ENCODE data around the gene KRT32.

Gene KRT32

GRCh38 chr17:41505809-41506767 lies 38.9 kb upstream of the KRT32 start:
- no peaks in the 10 kb centered on the region for H4K20me1 ChIP-seq
- H3K4me3 ChIP-seq, result no peak overlapping the region
- peak overlapping the region in 4 of 11 experiments; percentile 3 to 34 (median 12); a peak in 4 of 22 replicates for H3K4me2 ChIP-seq
- peaks cover 7 to 39% (median 17%) of the 10 kb centered on the region in 10 experiments; a peak in 19 of 20 replicates for H3K4me1 ChIP-seq
- no peak overlapping the region for H3K9ac ChIP-seq
- H3K27ac ChIP-seq, result no peak overlapping the region
- H3K9me3 ChIP-seq (replicated peaks in 1 of 11), result no peaks in the 10 kb centered on the region
- no peak for TF ChIP-seq Cebpa-rat (IDR thresholded peaks at IDR 0.05)
- H3K27me3 ChIP-seq, result no peaks in the 10 kb centered on the region
- no peaks in the 10 kb centered on the region for H3K36me3 ChIP-seq

- Histone ChIP-seq H3K4me3 (no peak within 1 kb of the TSS), H3K9me3 (replicated peaks in 1 of 11) (no peaks in the 10 kb centered on the region), H3K4me2 (peak within 1 kb of the TSS in 4 of 11 experiments; percentile 3 to 34 (median 12); a peak in 4 of 22 replicates), H3K27ac (no peak within 1 kb of the TSS), H3K36me3 (no peaks in the 10 kb centered on the region), H3K9ac (no peak within 1 kb of the TSS), H3K4me1 (peaks cover 9 to 44% (median 26%) of the 10 kb centered on the region in 10 experiments), H3K27me3 (no peaks in the 10 kb centered on the region), H4K20me1 (no peaks in the 10 kb centered on the region)
- no peak for TF ChIP-seq Cebpa-rat (IDR thresholded peaks at IDR 0.05)
These were observed 38.0 kb upstream of the KRT32 start, which contains the start of gene KRT13 for GRCh38 chr17:41505007-41505808. Gene KRT13, minus strand, starts transcription at chr17:41505612. Its CDS starts 62 bp downstream, at chr17:41505550.

DNA sequence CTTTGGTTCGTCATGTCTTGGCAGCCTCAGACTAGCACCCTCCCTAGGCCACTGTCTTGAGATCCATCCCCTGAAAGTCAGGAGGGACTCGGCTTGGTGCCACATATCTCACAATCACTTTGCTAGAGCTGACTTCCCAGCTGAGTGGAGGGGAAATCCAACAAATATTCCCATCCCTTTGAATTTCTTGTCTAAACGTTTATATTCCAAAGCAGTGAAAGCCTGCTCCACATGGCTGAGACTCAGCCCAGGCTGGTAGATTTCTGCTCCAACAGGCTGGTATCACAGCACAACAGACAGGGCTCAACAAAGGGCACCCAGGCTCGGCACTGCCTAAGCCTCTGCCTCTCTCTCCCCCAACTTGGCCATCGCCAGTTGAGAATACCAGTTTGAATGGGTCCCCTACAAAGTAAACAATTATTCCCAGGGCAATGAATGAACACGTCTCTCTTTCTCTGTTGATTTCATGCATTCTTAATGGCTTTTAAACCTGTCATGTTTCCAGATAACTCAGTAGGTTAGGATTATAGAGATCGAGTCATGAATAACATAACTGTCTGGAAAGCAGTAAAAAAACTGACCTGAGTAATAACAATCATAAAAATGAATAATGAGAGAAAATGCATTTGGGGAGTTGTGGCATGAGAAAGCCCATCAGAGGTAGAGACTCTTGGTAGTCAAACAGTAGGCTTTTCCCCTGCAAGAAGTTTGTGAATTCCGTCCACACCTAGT lies 37.2 kb upstream of the KRT32 start:
- Histone ChIP-seq H3K9ac (no peak overlapping the region), H3K36me3 (no peaks in the 10 kb centered on the region), H3K9me3 (replicated peaks in 1 of 11) (no peaks in the 10 kb centered on the region), H3K27me3 (no peaks in the 10 kb centered on the region), H3K4me3 (no peak overlapping the region), H3K27ac (no peak overlapping the region), H3K4me2 (no peak overlapping the region), H4K20me1 (no peaks in the 10 kb centered on the region), H3K4me1 (peaks cover 9 to 52% (median 34%) of the 10 kb centered on the region in 10 experiments)
- TF ChIP-seq Cebpa-rat (IDR thresholded peaks at IDR 0.05), result no peak

- H3K9me3 ChIP-seq (replicated peaks in 1 of 11), result no peaks in the 10 kb centered on the region
- H3K27ac ChIP-seq, result no peak overlapping the region
- H3K4me1 ChIP-seq, result peaks cover 12 to 64% (median 46%) of the 10 kb centered on the region in 10 experiments
- no peak overlapping the region for H3K4me2 ChIP-seq
- H3K4me3 ChIP-seq, result no peak overlapping the region
- no peak for TF ChIP-seq Cebpa-rat (IDR thresholded peaks at IDR 0.05)
- no peaks in the 10 kb centered on the region for H3K27me3 ChIP-seq
- H3K36me3 ChIP-seq, result no peaks in the 10 kb centered on the region
- no peak overlapping the region for H3K9ac ChIP-seq
- no peaks in the 10 kb centered on the region for H4K20me1 ChIP-seq
These were observed 36.0 kb upstream of the KRT32 start for GRCh38 chr17:41503202-41503601.

- H3K27me3 ChIP-seq, result no peaks in the 10 kb centered on the region
- peak overlapping the region in 2 of 11 experiments; percentile 15 to 33; a peak in 1 of 22 replicates for H3K9ac ChIP-seq
- no peak for TF ChIP-seq Cebpa-rat (IDR thresholded peaks at IDR 0.05)
- no peak overlapping the region for H3K4me3 ChIP-seq
- peak overlapping the region in 9 of 11 experiments; percentile 0 to 88 (median 70); a peak in 14 of 22 replicates for H3K4me2 ChIP-seq
- peaks cover 29 to 68% (median 52%) of the 10 kb centered on the region in 10 experiments for H3K4me1 ChIP-seq
- H3K36me3 ChIP-seq, result no peaks in the 10 kb centered on the region
- H3K9me3 ChIP-seq (replicated peaks in 1 of 11), result 0 out of 22 replicates have a peak, but pooled peaks cover 0 to 5% (median 0%) of the 10 kb centered on the region in 11 experiments
- H4K20me1 ChIP-seq, result no peaks in the 10 kb centered on the region
- H3K27ac ChIP-seq, result peak overlapping the region in 5 of 11 experiments; percentile 23 to 83 (median 44); a peak in 9 of 22 replicates
These were observed 33.1 kb upstream of the KRT32 start for GRCh38 chr17:41500131-41500911.

DNA sequence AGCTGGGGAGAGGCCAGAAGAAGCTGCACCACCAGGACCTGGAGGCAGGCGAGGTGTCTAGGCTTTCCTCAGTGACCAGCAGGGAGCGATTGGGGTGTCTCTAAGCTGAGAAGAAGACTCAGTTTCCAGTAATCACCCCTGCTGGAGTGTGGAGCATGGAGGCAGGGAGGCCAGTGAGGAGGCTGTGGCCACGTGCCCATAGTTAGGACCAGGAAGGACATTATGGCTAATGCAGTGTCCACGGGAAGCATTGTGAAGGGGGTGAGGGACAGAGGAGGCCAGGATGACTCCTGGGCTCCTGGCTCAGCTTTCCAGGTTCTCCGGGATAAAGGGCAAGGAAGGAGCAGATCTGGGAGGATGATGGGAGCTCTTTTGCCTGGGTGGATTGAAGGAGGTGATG lies 32.5 kb upstream of the KRT32 start:
- no peak for TF ChIP-seq Cebpa-rat (IDR thresholded peaks at IDR 0.05)
- 0 out of 22 replicates have a peak, but pooled peaks cover 0 to 5% (median 0%) of the 10 kb centered on the region in 11 experiments for H3K9me3 ChIP-seq (replicated peaks in 1 of 11)
- H3K27me3 ChIP-seq, result no peaks in the 10 kb centered on the region
- H3K27ac ChIP-seq, result peak overlapping the region in 5 of 11 experiments; percentile 23 to 83 (median 41); a peak in 9 of 22 replicates
- H3K4me1 ChIP-seq, result peaks cover 29 to 73% (median 52%) of the 10 kb centered on the region in 10 experiments
- H3K4me2 ChIP-seq, result peak overlapping the region in 9 of 11 experiments; percentile 0 to 88 (median 70); a peak in 13 of 22 replicates
- H3K9ac ChIP-seq, result peak overlapping the region in 2 of 11 experiments; percentile 15 to 33; a peak in 2 of 22 replicates
- no peaks in the 10 kb centered on the region for H3K36me3 ChIP-seq
- H4K20me1 ChIP-seq, result no peaks in the 10 kb centered on the region
- H3K4me3 ChIP-seq, result no peak overlapping the region

- Histone ChIP-seq H3K9me3 (replicated peaks in 1 of 11) (0 out of 22 replicates have a peak, but pooled peaks cover 0 to 5% (median 0%) of the 10 kb centered on the region in 11 experiments), H3K36me3 (no peaks in the 10 kb centered on the region), H3K27ac (peak overlapping the region in 10 of 11 experiments; percentile 28 to 83 (median 68); a peak in 17 of 22 replicates), H3K27me3 (no peaks in the 10 kb centered on the region), H3K4me3 (peak overlapping the region in 1 of 10 experiments; percentile 12; a peak in 1 of 20 replicates), H3K4me1 (peaks cover 29 to 78% (median 55%) of the 10 kb centered on the region in 10 experiments), H3K4me2 (peak overlapping the region in 10 of 11 experiments; percentile 65 to 88 (median 76); a peak in 19 of 22 replicates), H4K20me1 (no peaks in the 10 kb centered on the region), H3K9ac (peak overlapping the region in 3 of 11 experiments; percentile 21 to 34 (median 28); a peak in 3 of 22 replicates)
- TF ChIP-seq Cebpa-rat (IDR thresholded peaks at IDR 0.05), result peak in 5 of 11 experiments; percentile 10 to 55 (median 30); a peak in 4 of 22 replicates
These were observed 31.1 kb upstream of the KRT32 start for GRCh38 chr17:41498276-41498675.

Measured in BLaER1 treated with 17β-estradiol and CSF1 and Interleukin-3, amounts not matched to agents 10 nM and 100 nM (cell line).